ENCODE data around the gene GAS2L2. TPM values are rescaled to one million over a fixed set of nuclear protein-coding genes. Genes with fewer than 3 reads are reported as not detected.

GAS2L2 gene
- polyA plus RNA-seq, 1 donor from 2014 or later: 0.38 TPM

DNA sequence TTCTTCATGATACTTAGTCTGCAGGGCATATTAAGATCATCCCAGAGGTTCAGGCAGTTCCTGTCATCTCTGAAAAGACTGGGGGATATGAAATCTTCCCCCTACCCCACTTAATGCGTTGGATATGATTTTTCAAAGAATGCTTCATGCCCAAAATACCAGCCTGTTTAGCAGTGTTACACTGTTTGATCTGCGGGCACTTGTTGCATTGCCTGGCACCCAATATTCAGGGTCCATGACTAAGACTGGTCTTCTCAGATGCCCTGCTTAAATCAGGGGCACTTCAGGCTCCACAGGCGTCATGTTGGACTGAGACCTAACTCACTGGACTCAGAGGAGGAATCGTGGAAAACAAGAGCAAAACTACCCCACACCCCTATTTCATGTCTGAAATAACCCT is 28.0 kb downstream of the GAS2L2 start:
- no peaks in the 10 kb centered on the region for H3K36me3 ChIP-seq (ENCODE audit: insufficient read depth, low read length)
- H3K27me3 ChIP-seq (ENCODE audit: insufficient read depth, low read depth, low read length): no peaks in the 10 kb centered on the region
- H3K4me2 ChIP-seq (ENCODE audit: low read length): no peak overlapping the region
- no peaks in the 10 kb centered on the region for H3K9me3 ChIP-seq (ENCODE audit: low read length)
- TF ChIP-seq TAF1 (IDR thresholded peaks at IDR 0.05; ENCODE audit: low read depth) (no peak), REST (IDR thresholded peaks at IDR 0.05; ENCODE audit: borderline replicate concordance) (no peak), CTCF (IDR thresholded peaks at IDR 0.05; ENCODE audit: poor library complexity, severe bottlenecking) (no peak), EP300 (conservative IDR thresholded peaks at IDR 0.05; ENCODE audit: poor library complexity, severe bottlenecking) (no peak)
- no peaks in the 10 kb centered on the region for H3K9me2 ChIP-seq (ENCODE audit: insufficient read depth, low read length)
- no peak overlapping the region for H2AFZ ChIP-seq (ENCODE audit: low read depth, low read length)
- no peaks in the 10 kb centered on the region for H3K79me2 ChIP-seq (replicated peaks; ENCODE audit: insufficient read depth, low read length)
- no peak overlapping the region for H3K4me3 ChIP-seq (ENCODE audit: low read length)
- no peaks in the 10 kb centered on the region for H4K20me1 ChIP-seq (ENCODE audit: insufficient read depth)
- H3K9ac ChIP-seq (ENCODE audit: low read length): no peak overlapping the region
- H3F3A ChIP-seq (ENCODE audit: insufficient read depth, low read length, poor library complexity, severe bottlenecking): no peaks in the 10 kb centered on the region
- no peak overlapping the region for H3K27ac ChIP-seq (ENCODE audit: low read length)

DNA sequence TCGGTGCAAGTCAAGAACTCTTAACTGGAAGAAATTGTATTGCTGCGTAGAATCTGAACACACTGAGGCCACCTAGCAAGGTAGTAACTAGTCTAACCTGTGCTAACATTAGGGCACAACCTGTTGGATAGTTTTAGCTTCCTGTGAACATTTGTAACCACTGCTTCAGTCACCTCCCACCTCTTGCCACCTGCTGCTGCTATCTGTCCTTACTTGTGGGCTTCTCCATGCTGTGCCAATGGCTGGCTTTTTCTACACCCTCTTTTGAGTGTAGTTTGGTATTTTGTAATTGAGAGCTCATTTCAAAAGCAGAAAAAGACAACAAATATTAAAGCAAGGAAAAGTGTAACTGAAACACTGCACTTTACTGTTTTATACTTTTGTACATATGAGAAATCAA is 29.3 kb downstream of the GAS2L2 start:
- H3K27me3 ChIP-seq (ENCODE audit: insufficient read depth, low read depth, low read length): no peaks in the 10 kb centered on the region
- no peaks in the 10 kb centered on the region for H3K79me2 ChIP-seq (replicated peaks; ENCODE audit: insufficient read depth, low read length)
- H3K9ac ChIP-seq (ENCODE audit: low read length): no peak overlapping the region
- H4K20me1 ChIP-seq (ENCODE audit: insufficient read depth): no peaks in the 10 kb centered on the region
- no peak overlapping the region for H3K27ac ChIP-seq (ENCODE audit: low read length)
- no peaks in the 10 kb centered on the region for H3F3A ChIP-seq (ENCODE audit: insufficient read depth, low read length, poor library complexity, severe bottlenecking)
- no peak overlapping the region for H3K4me2 ChIP-seq (ENCODE audit: low read length)
- peaks cover 5% of the 10 kb centered on the region for H3K36me3 ChIP-seq (ENCODE audit: insufficient read depth, low read length)
- H3K4me3 ChIP-seq (ENCODE audit: low read length): no peak overlapping the region
- H3K9me2 ChIP-seq (ENCODE audit: insufficient read depth, low read length): no peaks in the 10 kb centered on the region
- no peak overlapping the region for H2AFZ ChIP-seq (ENCODE audit: low read depth, low read length)
- H3K9me3 ChIP-seq (ENCODE audit: low read length): no peaks in the 10 kb centered on the region
- no peak for TF ChIP-seq TAF1 (IDR thresholded peaks at IDR 0.05; ENCODE audit: low read depth)

GRCh38 chr17:35717475-35717874 is 35.6 kb downstream of the GAS2L2 start:
- Histone ChIP-seq H3K9ac (ENCODE audit: low read length) (no peak overlapping the region), H3K9me3 (ENCODE audit: low read length) (no peaks in the 10 kb centered on the region), H3K27me3 (ENCODE audit: insufficient read depth, low read depth, low read length) (no peaks in the 10 kb centered on the region), H3K4me2 (ENCODE audit: low read length) (no peak overlapping the region), H4K20me1 (ENCODE audit: insufficient read depth) (no peaks in the 10 kb centered on the region), H3K4me3 (ENCODE audit: low read length) (no peak overlapping the region), H3K27ac (ENCODE audit: low read length) (no peak overlapping the region), H3K79me2 (replicated peaks; ENCODE audit: insufficient read depth, low read length) (no peaks in the 10 kb centered on the region), H3K36me3 (ENCODE audit: insufficient read depth, low read length) (peaks cover 17% of the 10 kb centered on the region), H3F3A (ENCODE audit: insufficient read depth, low read length, poor library complexity, severe bottlenecking) (no peaks in the 10 kb centered on the region), H3K9me2 (ENCODE audit: insufficient read depth, low read length) (no peaks in the 10 kb centered on the region), H2AFZ (ENCODE audit: low read depth, low read length) (no peak overlapping the region)
- TF ChIP-seq EZH2 (IDR thresholded peaks at IDR 0.05; ENCODE audit: borderline replicate concordance, insufficient read depth, low read length, poor library complexity, severe bottlenecking) (no peak), POLR2AphosphoS5 (IDR thresholded peaks at IDR 0.05) (no peak), RAD21 (conservative IDR thresholded peaks at IDR 0.05) (no peak), TAF1 (IDR thresholded peaks at IDR 0.05; ENCODE audit: low read depth) (no peak), CTCF (IDR thresholded peaks at IDR 0.05; ENCODE audit: poor library complexity, severe bottlenecking) (no peak), EP300 (conservative IDR thresholded peaks at IDR 0.05; ENCODE audit: poor library complexity, severe bottlenecking) (no peak), MXI1 (conservative IDR thresholded peaks at IDR 0.05; ENCODE audit: poor library complexity, severe bottlenecking) (no peak), SMC3 (conservative IDR thresholded peaks at IDR 0.05; ENCODE audit: poor library complexity) (no peak), REST (IDR thresholded peaks at IDR 0.05; ENCODE audit: borderline replicate concordance) (no peak)

Data from neural cell (in vitro differentiated cells).